K562 (cell line): ENCODE data around the gene MEX3A. TPM values are rescaled to one million over a fixed set of nuclear protein-coding genes. Genes with fewer than 3 reads are reported as not detected.

ENCODE experiments used
- ARID3A ChIP-seq: IDR thresholded peaks from 2 replicates; pipeline ENCODE4 v1.6.1; 2012; ENCODE audit warnings: low read depth, low read length, improper control_type of control experiment, borderline replicate concordance
- ATF4 ChIP-seq: fragments of 450-650 bp; formaldehyde crosslinking; IDR thresholded peaks from 2 replicates; pipeline ENCODE4 v1.4.0; 2022; ENCODE audit warnings: mild to moderate bottlenecking, moderate library complexity
- ETS1 ChIP-seq: conservative IDR thresholded peaks from 2 replicates; pipeline ENCODE4 v1.6.1; 2011; ENCODE audit warnings: low read depth, mild to moderate bottlenecking, low read length; ENCODE audit not compliant: control insufficient read depth
- HDAC3 ChIP-seq: fragments of 450-650 bp; IDR thresholded peaks from 2 replicates; pipeline ENCODE4 v1.6.1; 2018; ENCODE audit warnings: borderline replicate concordance, mild to moderate bottlenecking, moderate library complexity; ENCODE audit not compliant: partially characterized antibody
- MXD1 ChIP-seq: fragments of 250-450 bp; sonication (Bioruptor Pico); IDR thresholded peaks from 2 replicates; pipeline ENCODE4 v1.8.0; 2021; ENCODE audit warnings: borderline replicate concordance, mild to moderate bottlenecking, moderate library complexity; ENCODE audit not compliant: poor library complexity, severe bottlenecking
- NEUROD1 ChIP-seq: fragments of 150-350 bp; IDR thresholded peaks from 2 replicates; pipeline ENCODE4 v1.6.1; 2014; ENCODE audit warnings: borderline replicate concordance, low read length, low read depth; ENCODE audit not compliant: partially characterized antibody
- RNF2 ChIP-seq: sonication (generic); IDR thresholded peaks from 2 replicates; pipeline ENCODE4 v1.6.1; 2016
- TARDBP ChIP-seq: fragments of 450-650 bp; IDR thresholded peaks from 2 replicates; pipeline ENCODE4 v1.6.1; 2016
- TCF3 ChIP-seq: sonication (generic); formaldehyde crosslinking; IDR thresholded peaks from 2 replicates; pipeline ENCODE4 v1.4.0; 2020; ENCODE audit warnings: mild to moderate bottlenecking, missing genetic modification reagents
- ZNF184 ChIP-seq: sonication (generic); formaldehyde crosslinking; IDR thresholded peaks from 2 replicates; pipeline ENCODE4 v1.5.0; 2020; ENCODE audit warnings: missing genetic modification reagents
- ZNF280B ChIP-seq: fragments of 250-450 bp; sonication (Bioruptor Pico); IDR thresholded peaks from 2 replicates; pipeline ENCODE4 v1.5.1; 2021; ENCODE audit warnings: mild to moderate bottlenecking
- ZNF407 ChIP-seq: fragments of 450-650 bp; IDR thresholded peaks from 2 replicates; pipeline ENCODE4 v1.6.1; 2016; ENCODE audit warnings: low read depth
- polyA plus RNA-seq, 8 experiments: library from polyadenylated mRNA; depleted of rRNA in 4 of 8; stranded (reverse) in 5 of 8; unstranded in 3 of 8; fragments of >200 nt; fragmentation: Nextera tagmentation in 2 of 8; fragmentation: Illumina TruSeq in 1 of 8; extraction: Ambion mirVana in 2 of 8; extraction: Trizol in 1 of 8; gene quantifications; 2 replicates each; pipeline versions ENCODE4 v1.2.1 to v1.2.3, GENCODE V29; 2011 to 2014; ENCODE audit warnings: inconsistent platforms in 1 of 8, missing spikeins in 1 of 8
- total RNA-seq, 7 experiments: library from RNA; depleted of rRNA in 6 of 7; stranded (reverse); fragments of >200 nt in 6 of 7; fragmentation: Illumina TruSeq in 2 of 7; extraction: Trizol in 2 of 7; gene quantifications; 2 replicates each; pipeline versions ENCODE4 v1.2.1 to v1.2.3, GENCODE V29; 2011 to 2021; ENCODE audit warnings: low replicate concordance in 1 of 7

Gene MEX3A
- total and polyA plus RNA-seq, 9 of the 15 experiments (the other 6 are each of a cell fraction or from before 2014, with no cell fraction given) = 0.36 to 13.7 (median 5.2) TPM

- TF ChIP-seq TCF3 (CRISPR knock-in tag) (0 out of 2 replicates have a peak, but pooled peaks have one; percentile 17), ARID3A (0 out of 2 replicates have a peak, but pooled peaks have one; percentile 24), MXD1 (CRISPR knock-in tag) (peak; percentile 65), ZNF184 (CRISPR knock-in tag) (no peak), RNF2 (peak; percentile 90), ZNF280B (CRISPR knock-in tag) (no peak), ETS1 (peak; percentile 99), ATF4 (no peak), TARDBP (peak; percentile 71), ZNF407 (peak; percentile 95), NEUROD1 (peak; percentile 23), HDAC3 (peak; percentile 18)
Observed at GRCh38 chr1:156054500-156055280, 27.6 kb downstream of the MEX3A start, which contains the start of gene LAMTOR2 (continued).
